HL-60 (cell line): ENCODE data around the gene ZRANB2.

Source experiments
- DNase-seq, 2 experiments: peaks; one replicate each; pipeline ENCODE4 v3.0.0-alpha.2; 2010 to 2020; ENCODE audit warnings: low read depth in 1 of 2, low spot score in 1 of 2
- H3K27ac ChIP-seq: fragments of 250-450 bp; sonication (Bioruptor Pico); replicated peaks from 2 replicates; pipeline ENCODE4 v1.5.1; 2020; ENCODE audit warnings: mild to moderate bottlenecking, moderate library complexity
- H3K27me3 ChIP-seq: fragments of 250-450 bp; sonication (Bioruptor Pico); 2 replicates; pipeline ENCODE4 v1.5.1; 2021; ENCODE audit warnings: mild to moderate bottlenecking, moderate library complexity; ENCODE audit not compliant: insufficient read depth, poor library complexity, severe bottlenecking
- H3K4me3 ChIP-seq: replicated peaks from 2 replicates; pipeline ENCODE4 v1.5.1; 2011; ENCODE audit warnings: mild to moderate bottlenecking, control low read depth, low read length; ENCODE audit not compliant: insufficient read depth
- CTCF ChIP-seq: IDR thresholded peaks from one replicate; pipeline ENCODE4 v1.5.1; 2011; ENCODE audit warnings: low read length, control low read depth, inconsistent platforms; ENCODE audit not compliant: insufficient read depth
- GABPA ChIP-seq: IDR thresholded peaks from 2 replicates; pipeline ENCODE4 v1.6.1; 2012; ENCODE audit warnings: low read depth
- POLR2AphosphoS5 ChIP-seq: IDR thresholded peaks from 2 replicates; pipeline ENCODE4 v1.6.1; 2012; ENCODE audit warnings: low read depth
- SPI1 ChIP-seq: IDR thresholded peaks from 2 replicates; pipeline ENCODE4 v1.6.1; 2012; ENCODE audit warnings: low read depth, mild to moderate bottlenecking, borderline replicate concordance
- TF ChIP-seq, protein P1 (sequence below): IDR thresholded peaks from 2 replicates; pipeline ENCODE4 v1.6.1; 2012; ENCODE audit warnings: low read depth; ENCODE audit not compliant: insufficient replicate concordance

Gene ZRANB2

GRCh38 chr1:71028981-71029380 is 51.9 kb downstream of the ZRANB2 start:
- DNase-seq, result no peak
- TF ChIP-seq CTCF (no peak), SPI1 (peak; percentile 15; the same call in 1 of the 2 replicates)
- H3K27me3 ChIP-seq, result no peaks in the 10 kb centered on the region
- H3K27ac ChIP-seq, result no peak overlapping the region
- no peak overlapping the region for H3K4me3 ChIP-seq

DNA sequence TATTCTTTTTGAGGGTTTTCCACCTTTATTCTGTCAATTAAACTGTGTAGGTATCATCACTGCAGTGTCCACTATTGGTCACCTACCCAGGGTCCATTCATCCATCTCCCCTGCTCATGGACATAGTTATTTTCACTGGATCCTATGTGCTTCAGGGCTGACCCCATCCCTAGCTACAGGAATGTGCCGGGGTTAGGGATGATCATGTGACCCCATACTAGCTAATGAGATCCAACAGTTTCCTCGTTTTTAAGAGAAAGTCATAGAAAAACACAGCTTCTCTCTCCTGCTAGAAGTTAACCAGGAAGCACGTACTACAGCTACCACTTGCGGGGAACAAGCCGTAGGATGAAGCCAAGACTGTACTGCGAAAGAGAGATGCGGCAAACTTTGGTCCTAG is 52.8 kb downstream of the ZRANB2 start:
- Histone ChIP-seq H3K27me3 (no peaks in the 10 kb centered on the region), H3K4me3 (no peak overlapping the region), H3K27ac (no peak overlapping the region)
- TF ChIP-seq GABPA, result no peak
- TF ChIP-seq, protein P1, sequence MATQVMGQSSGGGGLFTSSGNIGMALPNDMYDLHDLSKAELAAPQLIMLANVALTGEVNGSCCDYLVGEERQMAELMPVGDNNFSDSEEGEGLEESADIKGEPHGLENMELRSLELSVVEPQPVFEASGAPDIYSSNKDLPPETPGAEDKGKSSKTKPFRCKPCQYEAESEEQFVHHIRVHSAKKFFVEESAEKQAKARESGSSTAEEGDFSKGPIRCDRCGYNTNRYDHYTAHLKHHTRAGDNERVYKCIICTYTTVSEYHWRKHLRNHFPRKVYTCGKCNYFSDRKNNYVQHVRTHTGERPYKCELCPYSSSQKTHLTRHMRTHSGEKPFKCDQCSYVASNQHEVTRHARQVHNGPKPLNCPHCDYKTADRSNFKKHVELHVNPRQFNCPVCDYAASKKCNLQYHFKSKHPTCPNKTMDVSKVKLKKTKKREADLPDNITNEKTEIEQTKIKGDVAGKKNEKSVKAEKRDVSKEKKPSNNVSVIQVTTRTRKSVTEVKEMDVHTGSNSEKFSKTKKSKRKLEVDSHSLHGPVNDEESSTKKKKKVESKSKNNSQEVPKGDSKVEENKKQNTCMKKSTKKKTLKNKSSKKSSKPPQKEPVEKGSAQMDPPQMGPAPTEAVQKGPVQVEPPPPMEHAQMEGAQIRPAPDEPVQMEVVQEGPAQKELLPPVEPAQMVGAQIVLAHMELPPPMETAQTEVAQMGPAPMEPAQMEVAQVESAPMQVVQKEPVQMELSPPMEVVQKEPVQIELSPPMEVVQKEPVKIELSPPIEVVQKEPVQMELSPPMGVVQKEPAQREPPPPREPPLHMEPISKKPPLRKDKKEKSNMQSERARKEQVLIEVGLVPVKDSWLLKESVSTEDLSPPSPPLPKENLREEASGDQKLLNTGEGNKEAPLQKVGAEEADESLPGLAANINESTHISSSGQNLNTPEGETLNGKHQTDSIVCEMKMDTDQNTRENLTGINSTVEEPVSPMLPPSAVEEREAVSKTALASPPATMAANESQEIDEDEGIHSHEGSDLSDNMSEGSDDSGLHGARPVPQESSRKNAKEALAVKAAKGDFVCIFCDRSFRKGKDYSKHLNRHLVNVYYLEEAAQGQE, result no peak
- TF ChIP-seq POLR2AphosphoS5, result no peak
- no peak for TF ChIP-seq CTCF
- no peak for TF ChIP-seq SPI1
- DNase-seq, result no peak

DNA sequence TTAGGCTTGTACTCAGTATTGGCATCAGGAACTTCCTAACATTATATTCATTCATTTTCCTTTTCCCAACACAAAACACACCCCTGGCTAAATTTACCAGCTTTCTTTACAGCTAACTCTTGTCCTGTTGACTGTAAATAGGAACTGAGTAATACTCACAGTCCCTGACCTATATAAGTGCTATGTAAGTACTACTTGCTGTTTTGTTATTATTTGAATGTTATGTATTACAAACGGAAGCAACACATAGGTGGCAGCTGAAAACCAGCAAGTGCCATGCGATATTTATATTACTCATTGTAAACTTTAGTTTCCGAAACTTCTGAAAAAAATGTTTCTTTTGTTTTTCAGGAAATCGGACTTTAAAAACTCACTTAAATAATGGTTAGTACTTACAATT is 54.7 kb downstream of the ZRANB2 start:
- TF ChIP-seq POLR2AphosphoS5 (no peak), SPI1 (no peak), CTCF (no peak), GABPA (no peak)
- TF ChIP-seq, protein P1, result no peak
- H3K4me3 ChIP-seq, result no peak overlapping the region
- no peak overlapping the region for H3K27ac ChIP-seq
- H3K27me3 ChIP-seq, result no peaks in the 10 kb centered on the region
- no peak for DNase-seq

DNA sequence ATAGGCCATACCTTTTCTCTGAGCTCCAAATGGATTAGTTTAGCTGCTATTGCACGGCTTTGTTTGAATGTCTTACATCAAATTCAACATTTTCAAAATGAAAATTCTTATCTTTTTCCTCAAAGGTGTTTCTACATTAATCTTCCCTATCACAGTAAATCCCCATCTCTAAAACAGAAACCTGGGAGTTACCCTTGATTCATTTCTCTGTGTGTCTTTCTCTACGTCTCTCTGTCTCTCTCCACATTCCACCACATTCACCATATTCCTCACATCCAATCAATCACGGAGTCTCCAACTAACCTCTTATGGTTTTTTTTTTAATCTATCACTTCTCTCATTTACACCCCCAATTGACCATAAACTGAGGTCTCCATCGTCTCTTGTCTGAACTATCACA is 57.3 kb downstream of the ZRANB2 start:
- Histone ChIP-seq H3K27ac (no peak overlapping the region), H3K4me3 (no peak overlapping the region), H3K27me3 (no peaks in the 10 kb centered on the region)
- no peak for DNase-seq
- TF ChIP-seq, protein P1, result no peak
- TF ChIP-seq SPI1 (no peak), POLR2AphosphoS5 (no peak), GABPA (no peak), CTCF (no peak)
